K562 (cell line): Measurements from ENCODE around the gene DAP. TPM values are rescaled to one million over a fixed set of nuclear protein-coding genes. Genes with fewer than 3 reads are reported as not detected.

Source experiments
- ATAC-seq: fragments of 200-7000 bp; cut with Tn5 transposase; 3 replicates; pipeline ENCODE4 v1.9.1; 2020; ENCODE audit warnings: moderate library complexity
- BruUV-seq: library from RNA; stranded (reverse); fragments of 400-500 nt; replicated peaks from 2 replicates; lab custom pipeline; 2021; lab: Mats Ljungman, UMichigan
- CTCF ChIA-PET: fragments of 300-600 bp; formaldehyde crosslinking; extraction: SDS; loops from one replicate; lab custom pipeline; 2021; ENCODE audit warnings: low intra/inter-chr PET ratio; lab: Yijun Ruan, JAX
- POLR2A ChIA-PET: fragments of 300-600, 350-650 bp; sonication (Branson Sonifier 250); formaldehyde crosslinking; extraction: SDS; loops from one replicate; lab custom pipeline; 2021; ENCODE audit warnings: antibody characterized with exemption, inconsistent platforms; lab: Yijun Ruan, JAX
- DNase-seq, 4 experiments: peaks; one replicate each; pipeline versions ENCODE4 v3.0.0 to v3.0.0-alpha.2; 2011 to 2018; ENCODE audit warnings: low spot score in 3 of 4, mixed read lengths in 3 of 4; ENCODE audit errors: extremely low read depth in 1 of 4
- FAIRE-seq: peaks from 2 replicates; lab custom pipeline; 2011; peaks lifted over from hg19 to GRCh38; lab: Jason Lieb, UNC
- H2AFZ ChIP-seq: 2 replicates; pipeline ENCODE4 v1.6.0; 2011; ENCODE audit warnings: low read depth, low read length, control low read depth, inconsistent platforms
- H3K27ac ChIP-seq: fragments of 200-600 bp; 3 replicates; pipeline ENCODE4 v1.8.0; 2011; ENCODE audit warnings: low read depth, mild to moderate bottlenecking, control low read depth, inconsistent platforms, low read length, moderate library complexity, mixed read lengths; ENCODE audit errors: extremely low read depth
- H3K27me3 ChIP-seq, 2 experiments: fragments of 300-600 bp in 1 of 2; 2 replicates in 1 of 2; 3 replicates in 1 of 2; pipeline versions ENCODE4 v1.6.0 to v1.8.0; 2011; ENCODE audit warnings: inconsistent platforms in 2 of 2, low read length in 2 of 2, mild to moderate bottlenecking in 1 of 2, mixed read lengths in 1 of 2, moderate library complexity in 1 of 2; ENCODE audit not compliant: control insufficient read depth in 2 of 2, insufficient read depth in 2 of 2
- H3K36me3 ChIP-seq: fragments of 300-600 bp; 3 replicates; pipeline ENCODE4 v1.8.0; 2011; ENCODE audit warnings: mild to moderate bottlenecking, low read length, inconsistent platforms; ENCODE audit not compliant: control insufficient read depth, insufficient read depth
- H3K4me1 ChIP-seq, 2 experiments: fragments of 200-600 bp in 1 of 2; replicated peaks in 1 of 2; 2 replicates in 1 of 2; 3 replicates in 1 of 2; pipeline versions ENCODE4 v1.5.1 to v1.8.0; 2011; ENCODE audit warnings: inconsistent platforms in 2 of 2, low read length in 2 of 2, mild to moderate bottlenecking in 1 of 2, mixed read lengths in 1 of 2, moderate library complexity in 1 of 2; ENCODE audit not compliant: control insufficient read depth in 2 of 2, insufficient read depth in 2 of 2
- H3K4me2 ChIP-seq: 2 replicates; pipeline ENCODE4 v1.6.1; 2011; ENCODE audit warnings: low read length, control low read depth, inconsistent platforms, mixed read lengths; ENCODE audit not compliant: insufficient read depth
- H3K4me3 ChIP-seq: fragments of 200-600 bp; sonication (generic), shearing (Covaris generic); 2 replicates; pipeline ENCODE4 v1.5.1; 2016; ENCODE audit warnings: control low read depth, inconsistent platforms
- H3K79me2 ChIP-seq: fragments of 200-600 bp; 3 replicates; pipeline ENCODE4 v1.8.0; 2011; ENCODE audit warnings: low read length, inconsistent platforms; ENCODE audit not compliant: control insufficient read depth, insufficient read depth
- H3K9ac ChIP-seq, 2 experiments: 2 replicates each; pipeline versions ENCODE4 v1.6.0 to v1.6.1; 2011; ENCODE audit warnings: low read depth in 2 of 2, low read length in 2 of 2, control low read depth in 1 of 2, inconsistent platforms in 1 of 2, mild to moderate bottlenecking in 1 of 2, mixed read lengths in 1 of 2; ENCODE audit not compliant: insufficient read depth in 1 of 2
- H3K9me1 ChIP-seq: one replicate; pipeline ENCODE4 v1.6.0; 2011; ENCODE audit warnings: inconsistent platforms, mild to moderate bottlenecking, low read length, moderate library complexity; ENCODE audit not compliant: control insufficient read depth, insufficient read depth
- H3K9me3 ChIP-seq: replicated peaks from 2 replicates; pipeline ENCODE4 v1.5.1; 2011; ENCODE audit warnings: low read depth, low read length, inconsistent platforms; ENCODE audit not compliant: control insufficient read depth, insufficient read depth
- H4K20me1 ChIP-seq: replicated peaks from 2 replicates; pipeline ENCODE4 v1.6.1; 2011; ENCODE audit warnings: low read length, inconsistent platforms, mixed read lengths; ENCODE audit not compliant: control insufficient read depth, insufficient read depth
- ELF4 ChIP-seq: fragments of 450-650 bp; formaldehyde crosslinking; IDR thresholded peaks from 2 replicates; pipeline ENCODE4 v1.4.0; 2022; ENCODE audit warnings: missing genetic modification characterization
- GABPA ChIP-seq: fragments of 200-800 bp; sonication (Bioruptor generic); conservative IDR thresholded peaks from 2 replicates; pipeline ENCODE4 v1.6.1; 2016; ENCODE audit warnings: low read depth, missing genetic modification characterization, missing compliant biosample characterization
- NFATC3 ChIP-seq: fragments of 450-650 bp; IDR thresholded peaks from 2 replicates; pipeline ENCODE4 v1.6.1; 2017; ENCODE audit warnings: mild to moderate bottlenecking
- RFX1 ChIP-seq: fragments of 450-650 bp; IDR thresholded peaks from 2 replicates; pipeline ENCODE4 v1.6.1; 2016; ENCODE audit warnings: mild to moderate bottlenecking, moderate library complexity
- RNF2 ChIP-seq: sonication (generic); IDR thresholded peaks from 2 replicates; pipeline ENCODE4 v1.6.1; 2016
- TCFL5 ChIP-seq: fragments of 250-450 bp; sonication (Bioruptor Pico); conservative IDR thresholded peaks from 2 replicates; pipeline ENCODE4 v1.6.1; 2021; ENCODE audit warnings: mild to moderate bottlenecking, moderate library complexity, matching md5 sums
- ZNF143 ChIP-seq: sonication (generic); formaldehyde crosslinking; IDR thresholded peaks from 2 replicates; pipeline ENCODE4 v1.9.0; 2022; ENCODE audit warnings: mild to moderate bottlenecking, missing genetic modification reagents
- ZNF282 ChIP-seq: sonication (generic); formaldehyde crosslinking; IDR thresholded peaks from 2 replicates; pipeline ENCODE4 v1.8.1; 2023; ENCODE audit warnings: missing genetic modification reagents
- WGBS: fragments of 100-300 bp; shearing (Covaris generic); methylation state at CpG from one replicate; pipeline ENCODE4 v1.1.6; 2016; ENCODE audit warnings: low coverage, mixed read lengths; ENCODE audit not compliant: insufficient coverage; ENCODE audit errors: missing lambda C conversion rate; 5-methylcytosine and 5-hydroxymethylcytosine counted together
- in situ Hi-C: fragments of 300-500 bp; cut with MboI; formaldehyde crosslinking; loops from 4 replicates; pipeline ENCODE4 v1.15.0; 2018; ENCODE audit warnings: inconsistent platforms, mixed read lengths
- intact Hi-C: fragments of 100-400 bp; cut with micrococcal nuclease; formaldehyde crosslinking; loops from 2 replicates; pipeline ENCODE4 v1.14.2; 2022
- polyA plus RNA-seq, 8 experiments: library from polyadenylated mRNA; depleted of rRNA in 4 of 8; stranded (reverse) in 5 of 8; unstranded in 3 of 8; fragments of >200 nt; fragmentation: Nextera tagmentation in 2 of 8; fragmentation: Illumina TruSeq in 1 of 8; extraction: Ambion mirVana in 2 of 8; extraction: Trizol in 1 of 8; gene quantifications; 2 replicates each; pipeline versions ENCODE4 v1.2.1 to v1.2.3, GENCODE V29; 2011 to 2014; ENCODE audit warnings: inconsistent platforms in 1 of 8, missing spikeins in 1 of 8
- total RNA-seq, 7 experiments: library from RNA; depleted of rRNA in 6 of 7; stranded (reverse); fragments of >200 nt in 6 of 7; fragmentation: Illumina TruSeq in 2 of 7; extraction: Trizol in 2 of 7; gene quantifications; 2 replicates each; pipeline versions ENCODE4 v1.2.1 to v1.2.3, GENCODE V29; 2011 to 2021; ENCODE audit warnings: low replicate concordance in 1 of 7
- TF ChIP-seq, protein P1 (sequence below): fragments of 450-650 bp; IDR thresholded peaks from 2 replicates; pipeline ENCODE4 v1.6.1; 2016; ENCODE audit warnings: mild to moderate bottlenecking
- TF ChIP-seq, protein P2 (sequence below): fragments of 150-350 bp; IDR thresholded peaks from 2 replicates; pipeline ENCODE4 v1.6.1; 2014; ENCODE audit warnings: low read depth, mild to moderate bottlenecking, low read length, borderline replicate concordance

The DAP gene
- total and polyA plus RNA-seq, 9 of the 15 experiments (the other 6 are each of a cell fraction or from before 2014, with no cell fraction given): 14.1 to 151 (median 34.5) TPM

DNA sequence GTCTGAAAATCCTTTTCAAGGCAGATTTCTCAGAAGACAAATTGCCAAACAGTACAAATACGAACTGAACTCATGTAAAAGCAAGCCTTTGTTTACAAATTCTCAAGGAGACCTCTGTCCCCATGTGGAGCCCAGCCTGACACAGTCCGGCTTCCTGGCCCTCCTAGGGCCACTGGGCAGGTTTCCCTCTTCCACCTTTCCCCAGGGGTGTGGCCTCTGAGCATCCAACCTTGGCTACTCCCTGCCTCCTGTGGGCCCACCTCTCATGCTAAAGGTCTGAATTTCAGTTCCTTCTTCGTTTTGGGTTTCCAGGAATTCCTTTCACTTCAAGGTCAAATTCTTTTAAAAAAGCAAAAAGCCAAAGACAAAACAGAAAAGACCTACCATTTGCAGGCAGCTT is 10.1 kb downstream of the DAP start:
- POLR2A ChIA-PET: no interaction called here

DNA sequence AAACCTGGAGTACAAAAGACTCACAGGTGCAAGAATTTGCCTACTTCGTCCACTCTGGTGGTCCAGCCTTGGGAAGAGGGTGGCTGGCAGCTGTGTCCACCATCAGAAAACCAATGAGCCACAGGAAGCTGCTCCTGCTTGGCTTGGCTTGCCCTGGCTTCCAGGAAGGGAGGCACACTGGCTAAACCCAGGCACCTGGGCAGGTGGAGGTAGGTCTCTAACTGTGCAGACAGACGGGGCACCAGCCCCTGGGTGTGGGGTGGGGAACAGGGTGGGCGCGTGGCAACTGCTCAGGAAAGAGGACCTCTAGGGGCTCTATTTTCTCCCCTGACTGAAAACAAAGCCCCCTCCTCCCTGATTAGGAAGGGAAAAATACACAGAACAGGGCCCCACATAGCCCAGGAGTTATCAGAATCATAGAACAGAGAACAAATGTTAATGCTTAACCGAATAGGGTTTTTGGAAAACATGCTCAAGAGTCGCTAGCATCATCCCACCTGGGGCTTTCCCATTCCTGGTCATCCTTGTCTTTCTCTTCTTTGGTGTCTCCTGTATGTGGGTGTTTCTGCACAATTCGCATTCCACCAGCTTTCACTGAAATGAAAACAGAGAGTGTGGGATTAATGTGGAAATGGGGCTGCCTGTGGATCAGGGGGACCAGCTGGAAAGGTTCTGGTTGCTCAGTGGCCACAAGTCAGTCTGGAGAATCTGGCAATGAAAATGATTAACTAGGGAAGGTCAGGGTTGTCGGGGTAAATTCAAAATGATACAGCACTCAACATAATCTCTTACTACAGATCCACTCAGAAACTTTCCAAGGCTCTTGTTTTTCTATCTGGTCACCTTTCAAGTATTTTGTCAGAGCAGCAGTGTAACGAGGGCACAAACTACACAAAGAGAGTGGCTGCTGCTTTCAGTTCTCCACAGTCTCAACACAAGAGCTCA is 13.1 kb downstream of the DAP start:
- Histone ChIP-seq H3K9me3 (0 out of 2 replicates have a peak, but pooled peaks cover 1% of the 10 kb centered on the region), H3K27me3 (no peaks in the 10 kb centered on the region), H3K79me2 (peaks cover 47% of the 10 kb centered on the region), H4K20me1 (peaks cover 4% of the 10 kb centered on the region; the same call in 1 of the 2 replicates), H2AFZ (no peak overlapping the region), H3K27ac (no peak overlapping the region), H3K4me1 (no peaks in the 10 kb centered on the region; a peak in 1 of 5 replicates), H3K9ac (no peak overlapping the region), H3K36me3 (peaks cover 98% of the 10 kb centered on the region), H3K4me3 (no peak overlapping the region), H3K9me1 (peaks cover 4% of the 10 kb centered on the region), H3K4me2 (no peak overlapping the region)
- ATAC-seq: no peak
- intact Hi-C loops: no loop called here
- no peak for DNase-seq
- 89% methylated on average over 9 of the region's 9 CpGs for WGBS
- FAIRE-seq: peak; percentile 23
- ChIA-PET CTCF (no interaction called here), POLR2A (interaction anchor here (0.6 to 3.2 kb wide), 6 partner anchors 10 to 115 kb away, joined by 3 to 10 read pairs (median 4); partner anchors contain the start of gene DAP)
- in situ Hi-C loops: no loop called here
- no TSS peak for BruUV-seq
- TF ChIP-seq NFATC3 (no peak), ELF4 (CRISPR knock-in tag) (no peak)
- TF ChIP-seq, protein P1, sequence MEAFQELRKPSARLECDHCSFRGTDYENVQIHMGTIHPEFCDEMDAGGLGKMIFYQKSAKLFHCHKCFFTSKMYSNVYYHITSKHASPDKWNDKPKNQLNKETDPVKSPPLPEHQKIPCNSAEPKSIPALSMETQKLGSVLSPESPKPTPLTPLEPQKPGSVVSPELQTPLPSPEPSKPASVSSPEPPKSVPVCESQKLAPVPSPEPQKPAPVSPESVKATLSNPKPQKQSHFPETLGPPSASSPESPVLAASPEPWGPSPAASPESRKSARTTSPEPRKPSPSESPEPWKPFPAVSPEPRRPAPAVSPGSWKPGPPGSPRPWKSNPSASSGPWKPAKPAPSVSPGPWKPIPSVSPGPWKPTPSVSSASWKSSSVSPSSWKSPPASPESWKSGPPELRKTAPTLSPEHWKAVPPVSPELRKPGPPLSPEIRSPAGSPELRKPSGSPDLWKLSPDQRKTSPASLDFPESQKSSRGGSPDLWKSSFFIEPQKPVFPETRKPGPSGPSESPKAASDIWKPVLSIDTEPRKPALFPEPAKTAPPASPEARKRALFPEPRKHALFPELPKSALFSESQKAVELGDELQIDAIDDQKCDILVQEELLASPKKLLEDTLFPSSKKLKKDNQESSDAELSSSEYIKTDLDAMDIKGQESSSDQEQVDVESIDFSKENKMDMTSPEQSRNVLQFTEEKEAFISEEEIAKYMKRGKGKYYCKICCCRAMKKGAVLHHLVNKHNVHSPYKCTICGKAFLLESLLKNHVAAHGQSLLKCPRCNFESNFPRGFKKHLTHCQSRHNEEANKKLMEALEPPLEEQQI: no peak
- TF ChIP-seq, protein P2, sequence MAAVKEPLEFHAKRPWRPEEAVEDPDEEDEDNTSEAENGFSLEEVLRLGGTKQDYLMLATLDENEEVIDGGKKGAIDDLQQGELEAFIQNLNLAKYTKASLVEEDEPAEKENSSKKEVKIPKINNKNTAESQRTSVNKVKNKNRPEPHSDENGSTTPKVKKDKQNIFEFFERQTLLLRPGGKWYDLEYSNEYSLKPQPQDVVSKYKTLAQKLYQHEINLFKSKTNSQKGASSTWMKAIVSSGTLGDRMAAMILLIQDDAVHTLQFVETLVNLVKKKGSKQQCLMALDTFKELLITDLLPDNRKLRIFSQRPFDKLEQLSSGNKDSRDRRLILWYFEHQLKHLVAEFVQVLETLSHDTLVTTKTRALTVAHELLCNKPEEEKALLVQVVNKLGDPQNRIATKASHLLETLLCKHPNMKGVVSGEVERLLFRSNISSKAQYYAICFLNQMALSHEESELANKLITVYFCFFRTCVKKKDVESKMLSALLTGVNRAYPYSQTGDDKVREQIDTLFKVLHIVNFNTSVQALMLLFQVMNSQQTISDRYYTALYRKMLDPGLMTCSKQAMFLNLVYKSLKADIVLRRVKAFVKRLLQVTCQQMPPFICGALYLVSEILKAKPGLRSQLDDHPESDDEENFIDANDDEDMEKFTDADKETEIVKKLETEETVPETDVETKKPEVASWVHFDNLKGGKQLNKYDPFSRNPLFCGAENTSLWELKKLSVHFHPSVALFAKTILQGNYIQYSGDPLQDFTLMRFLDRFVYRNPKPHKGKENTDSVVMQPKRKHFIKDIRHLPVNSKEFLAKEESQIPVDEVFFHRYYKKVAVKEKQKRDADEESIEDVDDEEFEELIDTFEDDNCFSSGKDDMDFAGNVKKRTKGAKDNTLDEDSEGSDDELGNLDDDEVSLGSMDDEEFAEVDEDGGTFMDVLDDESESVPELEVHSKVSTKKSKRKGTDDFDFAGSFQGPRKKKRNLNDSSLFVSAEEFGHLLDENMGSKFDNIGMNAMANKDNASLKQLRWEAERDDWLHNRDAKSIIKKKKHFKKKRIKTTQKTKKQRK: no peak

More for the DNA sequence above, 10.1 kb downstream of the DAP start:
- no peak overlapping the region for H2AFZ ChIP-seq
- no peak for FAIRE-seq
- H3K9me3 ChIP-seq: no peaks in the 10 kb centered on the region
- H3K4me3 ChIP-seq: no peak overlapping the region
- peaks cover 66% of the 10 kb centered on the region for H3K79me2 ChIP-seq
- no peak for DNase-seq
- H3K27ac ChIP-seq: no peak overlapping the region
- CTCF ChIA-PET: no interaction called here
- in situ Hi-C loops (no loop called here), intact Hi-C loops (no loop called here)
- no peak for TF ChIP-seq RNF2
- TF ChIP-seq ZNF282: no peak
- TF ChIP-seq GABPA (tag): no peak
- TF ChIP-seq ZNF143: no peak
- no peak for TF ChIP-seq RFX1
- TF ChIP-seq TCFL5 (CRISPR knock-in tag): no peak
- H4K20me1 ChIP-seq: peaks cover 16% of the 10 kb centered on the region
- H3K4me2 ChIP-seq: no peak overlapping the region
- peaks cover 98% of the 10 kb centered on the region for H3K36me3 ChIP-seq
- peak overlapping the region in 1 of 2 experiments; percentile 65; a peak in 1 of 4 replicates for H3K9ac ChIP-seq
- TSS peak; percentile 13 for BruUV-seq
- H3K27me3 ChIP-seq: no peaks in the 10 kb centered on the region
- H3K4me1 ChIP-seq: no peaks in the 10 kb centered on the region; a peak in 1 of 5 replicates
- H3K9me1 ChIP-seq: peaks cover 9% of the 10 kb centered on the region
- 67% methylated on average over 3 of the region's 3 CpGs for WGBS
- ATAC-seq: no peak
